Uterus (tissue), 4 donors: ENCODE results near the gene C11orf21. TPM values are rescaled to one million over a fixed set of nuclear protein-coding genes. Genes with fewer than 3 reads are reported as not detected.

ENCODE experiments used
- DNase-seq, 2 donors: peaks; one replicate each; pipeline ENCODE4 v3.0.0-alpha.2; 2019 to 2020
- H3K27ac ChIP-seq, 2 donors: fragments of 200-600 bp; sonication (generic); 1 replicate in 1 of 2; 2 replicates in 1 of 2; pipeline ENCODE4 v1.5.1; 2016 to 2018
- H3K27me3 ChIP-seq, 2 donors: fragments of 200-600 bp; sonication (generic); one replicate each; pipeline ENCODE4 v1.5.1; 2018 to 2019; ENCODE audit warnings: control low read depth in 1 of 2
- H3K36me3 ChIP-seq, 2 donors: fragments of 200-600 bp; sonication (generic); one replicate each; pipeline ENCODE4 v1.5.1; 2019; ENCODE audit warnings: control low read depth in 1 of 2
- H3K4me1 ChIP-seq, 2 donors: fragments of 200-600 bp; sonication (generic); one replicate each; pipeline ENCODE4 v1.5.1; 2018 to 2019; ENCODE audit warnings: control low read depth in 1 of 2
- H3K4me3 ChIP-seq, 2 donors: fragments of 200-600 bp; sonication (generic); 1 replicate in 1 of 2; 2 replicates in 1 of 2; pipeline ENCODE4 v1.5.1; 2018 to 2019; ENCODE audit warnings: mild to moderate bottlenecking in 1 of 2
- H3K9me3 ChIP-seq, 2 donors: fragments of 200-600 bp; sonication (generic); one replicate each; pipeline ENCODE4 v1.5.1; 2019; ENCODE audit warnings: control low read depth in 1 of 2
- CTCF ChIP-seq, 4 experiments: fragments of 200-600 bp in 2 of 4; fragments of 450-650 bp in 2 of 4; sonication (generic) in 2 of 4; IDR thresholded peaks; one replicate each; pipeline ENCODE4 v1.5.1; 2016 to 2019; ENCODE audit warnings: antibody characterized with exemption in 4 of 4, mild to moderate bottlenecking in 2 of 4, moderate library complexity in 1 of 4
- POLR2A ChIP-seq, 2 donors: fragments of 450-650 bp; IDR thresholded peaks; one replicate each; pipeline ENCODE4 v1.6.1; 2016; ENCODE audit warnings: antibody characterized with exemption in 2 of 2, mild to moderate bottlenecking in 1 of 2, moderate library complexity in 1 of 2
- intact Hi-C: fragments of 100-400 bp; cut with DNase I; formaldehyde crosslinking; loops from one replicate; pipeline ENCODE4 v1.15.1; 2023; ENCODE audit warnings: low total_unique reads
- total RNA-seq, 4 donors: library from RNA; depleted of rRNA in 3 of 4; stranded (reverse); fragments of >200 nt in 3 of 4; gene quantifications; one replicate each; pipeline versions ENCODE4 v1.1.0 to v1.2.4, GENCODE V29; 2014 to 2023
- donor health status: DM: yes; HTN: yes; CAD: no.

Gene C11orf21
- total RNA-seq, 4 donors from 2014 or later = 1.7 to 1.8 TPM; not detected in 2

GRCh38 chr11:2260491-2261364 lies 41.0 kb downstream of the C11orf21 start:
- no peak for DNase-seq
- no peaks in the 10 kb centered on the region for H3K9me3 ChIP-seq
- no peak overlapping the region for H3K27ac ChIP-seq
- TF ChIP-seq POLR2A (IDR thresholded peaks at IDR 0.05) (no peak), CTCF (IDR thresholded peaks at IDR 0.05) (no peak)
- intact Hi-C loops = no loop called here
- H3K4me3 ChIP-seq = no peak overlapping the region
- H3K36me3 ChIP-seq = no peaks in the 10 kb centered on the region
- H3K4me1 ChIP-seq = no peaks in the 10 kb centered on the region
- H3K27me3 ChIP-seq = no peaks in the 10 kb centered on the region

- Histone ChIP-seq H3K9me3 (no peaks in the 10 kb centered on the region), H3K4me1 (no peaks in the 10 kb centered on the region), H3K36me3 (no peaks in the 10 kb centered on the region), H3K27me3 (no peaks in the 10 kb centered on the region), H3K27ac (no peak overlapping the region), H3K4me3 (no peak overlapping the region)
- DNase-seq = no peak
- intact Hi-C loops = no loop called here
- no peak for TF ChIP-seq POLR2A (IDR thresholded peaks at IDR 0.05)
- TF ChIP-seq CTCF (IDR thresholded peaks at IDR 0.05) = no peak
These were observed 41.7 kb downstream of the C11orf21 start for GRCh38 chr11:2259897-2260451.

- H3K9me3 ChIP-seq = no peaks in the 10 kb centered on the region
- H3K4me3 ChIP-seq = no peak overlapping the region
- TF ChIP-seq CTCF (IDR thresholded peaks at IDR 0.05) = no peak
- H3K27me3 ChIP-seq = no peaks in the 10 kb centered on the region
- no peaks in the 10 kb centered on the region for H3K4me1 ChIP-seq
- no peaks in the 10 kb centered on the region for H3K36me3 ChIP-seq
- no peak for DNase-seq
- intact Hi-C loops = no loop called here
- no peak overlapping the region for H3K27ac ChIP-seq
These were observed 42.3 kb downstream of the C11orf21 start for GRCh38 chr11:2259466-2259830.

- TF ChIP-seq POLR2A (IDR thresholded peaks at IDR 0.05) = no peak
- TF ChIP-seq CTCF (IDR thresholded peaks at IDR 0.05) = no peak
- H3K4me1 ChIP-seq = no peaks in the 10 kb centered on the region
- H3K27me3 ChIP-seq = no peaks in the 10 kb centered on the region
- H3K27ac ChIP-seq = no peak overlapping the region
- intact Hi-C loops = no loop called here
- no peaks in the 10 kb centered on the region for H3K9me3 ChIP-seq
- H3K36me3 ChIP-seq = no peaks in the 10 kb centered on the region
- H3K4me3 ChIP-seq = no peak overlapping the region
- no peak for DNase-seq
These were observed 42.9 kb downstream of the C11orf21 start for GRCh38 chr11:2258501-2259465.
